BE2C (cell line): ENCODE measurements around the gene CLVS2.

Experiments used
- DNase-seq: peaks from one replicate; pipeline ENCODE4 v3.0.0-alpha.2; 2020
- H3K27me3 ChIP-seq: fragments of 250-450 bp; sonication (Bioruptor Pico); 2 replicates; pipeline ENCODE4 v1.5.1; 2020; ENCODE audit warnings: mild to moderate bottlenecking
- H3K36me3 ChIP-seq: fragments of 250-450 bp; sonication (Bioruptor Pico); 2 replicates; pipeline ENCODE4 v1.5.1; 2020; ENCODE audit warnings: mild to moderate bottlenecking
- H3K4me1 ChIP-seq: fragments of 250-450 bp; sonication (Bioruptor Pico); 2 replicates; pipeline ENCODE4 v1.5.1; 2020
- H3K4me3 ChIP-seq: 2 replicates; pipeline ENCODE4 v1.5.1; 2011; ENCODE audit warnings: low read depth, low read length
- H3K9me3 ChIP-seq: fragments of 250-450 bp; sonication (Bioruptor Pico); 2 replicates; pipeline ENCODE4 v1.5.1; 2020
- TF ChIP-seq, protein P1 (sequence below): IDR thresholded peaks from 2 replicates; pipeline ENCODE4 v1.5.1; 2012; ENCODE audit warnings: mild to moderate bottlenecking, low read depth, low read length

CLVS2 gene

DNA sequence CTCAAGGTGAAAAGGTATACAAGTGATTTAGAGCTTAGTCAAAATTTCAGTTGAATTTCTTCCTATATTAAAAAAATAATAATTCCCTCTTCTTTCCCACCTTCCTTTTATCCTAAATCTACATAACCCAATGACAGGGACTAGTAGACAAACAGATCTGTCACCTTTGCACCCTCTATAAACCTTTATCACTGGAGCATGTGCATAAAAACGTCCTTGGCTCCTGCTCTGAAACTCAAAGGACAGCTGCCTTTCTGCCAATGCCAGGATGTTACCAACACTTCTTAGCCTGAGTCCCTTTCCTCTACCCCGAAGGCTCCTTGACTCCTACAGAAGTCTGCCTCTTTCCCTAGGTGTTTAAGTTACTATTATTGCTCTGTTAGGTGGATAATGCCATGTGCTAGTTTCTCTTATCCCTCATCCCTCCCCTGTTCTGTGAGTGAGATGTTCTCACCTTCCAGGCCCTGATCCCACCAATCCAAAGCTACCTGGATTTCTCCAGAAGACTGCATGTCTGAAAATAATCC, 4.3 kb downstream of the CLVS2 start:
- no peak for DNase-seq
- Histone ChIP-seq H3K4me3 (no peak overlapping the region), H3K27me3 (peaks cover 24% of the 10 kb centered on the region), H3K9me3 (0 out of 2 replicates have a peak, but pooled peaks cover 3% of the 10 kb centered on the region), H3K4me1 (no peaks in the 10 kb centered on the region), H3K36me3 (no peaks in the 10 kb centered on the region)
- TF ChIP-seq, protein P1, sequence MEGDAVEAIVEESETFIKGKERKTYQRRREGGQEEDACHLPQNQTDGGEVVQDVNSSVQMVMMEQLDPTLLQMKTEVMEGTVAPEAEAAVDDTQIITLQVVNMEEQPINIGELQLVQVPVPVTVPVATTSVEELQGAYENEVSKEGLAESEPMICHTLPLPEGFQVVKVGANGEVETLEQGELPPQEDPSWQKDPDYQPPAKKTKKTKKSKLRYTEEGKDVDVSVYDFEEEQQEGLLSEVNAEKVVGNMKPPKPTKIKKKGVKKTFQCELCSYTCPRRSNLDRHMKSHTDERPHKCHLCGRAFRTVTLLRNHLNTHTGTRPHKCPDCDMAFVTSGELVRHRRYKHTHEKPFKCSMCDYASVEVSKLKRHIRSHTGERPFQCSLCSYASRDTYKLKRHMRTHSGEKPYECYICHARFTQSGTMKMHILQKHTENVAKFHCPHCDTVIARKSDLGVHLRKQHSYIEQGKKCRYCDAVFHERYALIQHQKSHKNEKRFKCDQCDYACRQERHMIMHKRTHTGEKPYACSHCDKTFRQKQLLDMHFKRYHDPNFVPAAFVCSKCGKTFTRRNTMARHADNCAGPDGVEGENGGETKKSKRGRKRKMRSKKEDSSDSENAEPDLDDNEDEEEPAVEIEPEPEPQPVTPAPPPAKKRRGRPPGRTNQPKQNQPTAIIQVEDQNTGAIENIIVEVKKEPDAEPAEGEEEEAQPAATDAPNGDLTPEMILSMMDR = no peak

DNA sequence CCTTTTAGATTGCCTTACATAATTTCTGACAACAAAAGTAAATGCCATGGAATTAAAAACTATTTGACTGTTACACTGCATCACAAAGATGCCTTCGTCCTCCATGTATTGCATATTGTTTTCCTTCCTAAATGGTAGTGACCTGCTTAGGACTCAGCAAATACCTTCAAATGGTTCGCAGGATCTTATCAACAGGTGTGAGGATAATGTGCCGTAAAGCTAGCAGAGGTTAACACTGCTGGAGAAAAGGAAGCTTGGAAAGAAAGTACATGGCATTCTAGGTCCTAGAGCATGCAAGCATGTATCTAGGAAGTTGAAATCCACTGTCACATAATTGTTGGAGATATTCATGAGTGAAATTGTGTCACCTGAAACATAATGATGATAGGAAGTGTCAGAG, 5.5 kb downstream of the CLVS2 start:
- TF ChIP-seq, protein P1 = no peak
- Histone ChIP-seq H3K9me3 (0 out of 2 replicates have a peak, but pooled peaks cover 3% of the 10 kb centered on the region), H3K36me3 (no peaks in the 10 kb centered on the region), H3K4me3 (no peak overlapping the region), H3K27me3 (peaks cover 11% of the 10 kb centered on the region), H3K4me1 (no peaks in the 10 kb centered on the region)
- DNase-seq = no peak

DNA sequence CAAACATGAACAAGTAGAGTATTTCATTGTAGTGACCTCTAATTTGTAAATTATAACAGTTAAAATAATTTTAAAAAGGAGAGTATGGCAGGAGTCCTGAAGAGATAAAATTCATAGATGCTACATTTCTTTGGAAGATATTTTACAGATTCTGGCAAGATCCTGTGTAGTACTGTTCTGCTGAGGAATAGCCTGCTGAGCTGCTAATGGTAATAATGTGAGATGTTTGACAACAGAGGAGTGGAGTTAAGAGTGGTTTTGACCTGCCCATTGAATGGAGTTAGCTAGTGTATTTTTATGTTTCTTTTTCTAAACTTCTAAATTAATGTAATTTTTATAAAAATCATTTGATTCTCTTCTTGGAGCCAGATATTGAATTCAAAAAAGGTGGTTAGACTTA, 11.8 kb downstream of the CLVS2 start:
- Histone ChIP-seq H3K9me3 (no peaks in the 10 kb centered on the region), H3K36me3 (no peaks in the 10 kb centered on the region), H3K4me3 (no peak overlapping the region), H3K27me3 (no peaks in the 10 kb centered on the region), H3K4me1 (no peaks in the 10 kb centered on the region)
- TF ChIP-seq, protein P1 = no peak
- no peak for DNase-seq

DNA sequence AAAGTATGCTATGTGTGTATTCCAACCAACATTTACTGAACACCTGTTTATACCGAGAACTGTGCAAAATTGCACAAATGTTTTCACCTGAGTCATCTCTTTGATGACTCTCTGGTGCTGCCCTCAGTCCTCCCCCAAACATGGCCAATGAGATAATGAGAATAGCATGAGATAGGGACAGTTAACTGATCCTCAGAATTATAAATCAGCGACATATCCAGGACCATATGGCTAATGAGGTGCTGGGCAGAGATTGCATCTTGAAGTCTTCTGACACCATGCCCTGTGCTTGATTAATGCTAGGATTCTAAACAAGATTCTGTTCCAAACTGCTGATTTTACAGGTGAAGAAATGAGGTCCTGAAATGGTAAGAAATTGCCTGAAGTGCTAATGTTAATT, 13.0 kb downstream of the CLVS2 start:
- Histone ChIP-seq H3K4me3 (no peak overlapping the region), H3K9me3 (no peaks in the 10 kb centered on the region), H3K27me3 (no peaks in the 10 kb centered on the region), H3K4me1 (no peaks in the 10 kb centered on the region), H3K36me3 (no peaks in the 10 kb centered on the region)
- DNase-seq = no peak
- TF ChIP-seq, protein P1 = no peak

DNA sequence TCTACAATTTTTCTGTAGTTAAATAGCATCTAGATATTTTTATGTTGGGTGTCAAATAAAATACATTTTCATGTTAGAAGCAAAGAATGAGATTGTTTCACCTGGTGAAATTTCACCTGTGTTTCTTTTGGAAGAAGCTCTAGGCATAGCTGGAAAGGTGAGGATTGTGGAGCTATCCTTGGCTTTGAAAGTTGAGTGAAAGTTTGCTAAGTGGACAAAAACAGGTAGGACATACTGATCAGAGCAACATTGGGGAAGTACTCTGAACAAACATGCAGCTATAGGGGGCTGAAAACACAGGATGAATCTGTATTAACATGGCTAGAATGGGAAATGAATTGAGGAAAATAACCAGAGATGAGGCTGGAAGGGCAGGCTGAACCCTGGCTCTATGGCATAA, 18.8 kb downstream of the CLVS2 start:
- no peaks in the 10 kb centered on the region for H3K36me3 ChIP-seq
- TF ChIP-seq, protein P1 = no peak
- no peak for DNase-seq
- H3K9me3 ChIP-seq = no peaks in the 10 kb centered on the region
- H3K4me3 ChIP-seq = no peak overlapping the region
- H3K4me1 ChIP-seq = no peaks in the 10 kb centered on the region
- no peaks in the 10 kb centered on the region for H3K27me3 ChIP-seq

DNA sequence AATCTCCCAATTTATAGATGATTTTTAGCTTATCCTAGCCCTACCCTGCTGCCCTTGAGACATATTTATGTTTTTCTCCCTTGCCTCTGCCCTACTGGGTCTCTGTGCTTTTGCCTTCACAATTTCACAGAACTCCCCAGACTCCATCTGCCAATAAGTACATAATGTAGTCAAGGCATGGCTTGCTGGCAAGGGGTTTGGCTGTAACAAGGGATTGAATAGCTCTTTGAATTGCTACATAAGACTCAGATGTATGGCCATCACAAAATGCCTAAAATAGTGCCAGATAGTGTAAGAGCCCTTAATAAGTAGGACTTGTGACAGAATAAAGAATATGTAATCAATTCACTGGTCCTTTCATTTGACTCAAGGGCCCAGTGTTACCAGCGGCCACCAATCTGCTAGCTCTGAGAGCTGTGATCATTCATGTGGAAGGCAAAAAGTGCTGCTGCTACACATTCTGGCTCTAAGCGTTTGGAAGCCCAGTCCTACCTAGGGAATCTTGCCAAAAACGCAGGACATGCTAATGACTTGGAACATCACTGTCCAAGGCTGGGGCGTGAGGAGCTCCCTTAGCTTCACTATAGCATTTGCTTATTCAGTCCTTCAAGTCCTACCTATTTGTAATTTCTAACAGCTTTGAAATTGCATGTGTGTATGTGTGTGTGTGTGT, 20.5 kb downstream of the CLVS2 start:
- H3K36me3 ChIP-seq = no peaks in the 10 kb centered on the region
- no peaks in the 10 kb centered on the region for H3K27me3 ChIP-seq
- TF ChIP-seq, protein P1 = no peak
- H3K4me3 ChIP-seq = no peak overlapping the region
- H3K4me1 ChIP-seq = no peaks in the 10 kb centered on the region
- H3K9me3 ChIP-seq = no peaks in the 10 kb centered on the region
- no peak for DNase-seq
